CD8-positive, alpha-beta memory T cell (primary cell): ENCODE measurements around the gene LRRC23. TPM values are rescaled to one million over a fixed set of nuclear protein-coding genes. Genes with fewer than 3 reads are reported as not detected.

ENCODE experiments used
- CTCF ChIA-PET: fragments of 350-600 bp; sonication (Branson Sonifier 250); formaldehyde crosslinking; loops from one replicate; lab custom pipeline; 2021; ENCODE audit warnings: antibody characterized with exemption; lab: Charles Lee
- POLR2A ChIA-PET: fragments of 350-600 bp; sonication (Branson Sonifier 250); formaldehyde crosslinking; loops from one replicate; lab custom pipeline; 2021; ENCODE audit warnings: antibody characterized with exemption; lab: Charles Lee
- DNase-seq, 5 donors: peaks; one replicate each; pipeline versions ENCODE4 v3.0.0 to v3.0.0-alpha.2; 2020 to 2022; ENCODE audit warnings: mixed read lengths in 1 of 5
- H3K27ac ChIP-seq: one replicate; pipeline ENCODE4 v1.7.0; 2013; ENCODE audit warnings: low read depth, mild to moderate bottlenecking, low read length, moderate library complexity
- H3K27me3 ChIP-seq: 2 replicates; pipeline ENCODE4 v1.7.0; 2013; ENCODE audit warnings: low read length, mild to moderate bottlenecking; ENCODE audit not compliant: insufficient read depth, poor library complexity, severe bottlenecking
- H3K36me3 ChIP-seq: 2 replicates; pipeline ENCODE4 v1.7.0; 2013; ENCODE audit warnings: mild to moderate bottlenecking, low read length, moderate library complexity; ENCODE audit not compliant: insufficient read depth
- H3K4me1 ChIP-seq: 2 replicates; pipeline ENCODE4 v1.7.0; 2013; ENCODE audit warnings: mild to moderate bottlenecking, low read length, moderate library complexity; ENCODE audit not compliant: insufficient read depth
- H3K4me3 ChIP-seq: 2 replicates; pipeline ENCODE4 v1.7.0; 2013; ENCODE audit warnings: mild to moderate bottlenecking, low read length
- H3K9me3 ChIP-seq: 2 replicates; pipeline ENCODE4 v1.7.0; 2013; ENCODE audit warnings: mild to moderate bottlenecking, low read length
- H3K27ac Mint-ChIP-seq, 8 donors: one replicate each; pipeline ENCODE4 v1.8.0; 2020 to 2021; ENCODE audit warnings: mixed read lengths in 8 of 8, mild to moderate bottlenecking in 6 of 8, inconsistent platforms in 3 of 8, moderate library complexity in 3 of 8
- H3K27me3 Mint-ChIP-seq, 2 donors: one replicate each; pipeline ENCODE4 v1.8.0; 2020 to 2021; ENCODE audit warnings: mixed read lengths in 2 of 2, mild to moderate bottlenecking in 1 of 2, moderate library complexity in 1 of 2
- H3K36me3 Mint-ChIP-seq, 3 donors: one replicate each; pipeline ENCODE4 v1.8.0; 2020 to 2021; ENCODE audit warnings: mixed read lengths in 3 of 3, inconsistent platforms in 1 of 3, mild to moderate bottlenecking in 1 of 3
- H3K4me1 Mint-ChIP-seq, 3 donors: one replicate each; pipeline ENCODE4 v1.8.0; 2020 to 2021; ENCODE audit warnings: mixed read lengths in 3 of 3, inconsistent platforms in 1 of 3, mild to moderate bottlenecking in 1 of 3
- H3K4me3 Mint-ChIP-seq, 7 donors: one replicate each; pipeline ENCODE4 v1.8.0; 2020 to 2021; ENCODE audit warnings: mixed read lengths in 7 of 7, mild to moderate bottlenecking in 6 of 7, moderate library complexity in 4 of 7, inconsistent platforms in 2 of 7
- H3K9me3 Mint-ChIP-seq, 5 donors: one replicate each; pipeline ENCODE4 v1.8.0; 2020 to 2022; ENCODE audit warnings: mixed read lengths in 5 of 5, mild to moderate bottlenecking in 3 of 5, moderate library complexity in 2 of 5, inconsistent platforms in 1 of 5
- polyA plus RNA-seq: library from polyadenylated mRNA; unstranded; fragments of 300-500 nt; fragmentation: Illumina TruSeq; gene quantifications from one replicate; pipeline ENCODE4 v1.2.3, GENCODE V29; 2021
- total RNA-seq, 2 experiments: library from RNA; stranded (reverse); gene quantifications; one replicate each; pipeline ENCODE4 v1.2.3, GENCODE V29; 2021

LRRC23 gene
- total and polyA plus RNA-seq, 3 experiments from 2014 or later = 4.9 to 5.0 (median 5.0) TPM

DNA sequence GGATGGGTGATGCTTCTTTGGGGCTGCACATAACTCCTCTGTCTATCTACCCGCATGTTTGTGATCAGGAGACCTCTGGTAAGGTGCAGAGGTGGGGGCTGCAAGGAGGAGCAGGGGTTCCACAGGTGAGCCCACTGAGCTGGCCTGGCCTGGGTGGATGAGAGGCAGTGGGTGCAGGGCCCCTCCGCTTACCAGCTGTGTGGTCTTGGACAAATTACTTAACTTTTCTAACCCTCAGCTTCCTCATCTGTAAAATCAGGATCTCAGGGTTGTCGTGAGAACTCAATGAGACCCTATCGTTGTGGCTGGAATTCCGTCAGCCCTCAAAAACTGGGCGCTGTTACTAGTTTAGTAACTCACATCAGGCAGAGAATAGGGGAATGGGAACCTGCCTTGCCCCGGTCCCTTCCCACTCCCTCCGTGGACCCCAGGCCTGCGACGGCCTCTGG is 54.0 kb downstream of the LRRC23 start:
- POLR2A ChIA-PET = interaction anchor here (1.0 to 13.3 kb wide), 8 partner anchors 11 to 143 kb away, joined by 3 to 481 read pairs (median 5); partner anchors contain the start of genes ATN1, C12orf57, ENO2 and PTPN6
- H3K9me3 Mint-ChIP-seq = peaks cover 0 to 3% (median 0%) of the 10 kb centered on the region in 5 donors
- H3K36me3 Mint-ChIP-seq = peaks cover 11 to 68% (median 11%) of the 10 kb centered on the region in 3 donors
- CTCF ChIA-PET = interaction anchor here (1.2 to 13.3 kb wide), 9 partner anchors 10 to 155 kb away, joined by 3 to 815 read pairs (median 7); partner anchors contain the start of genes C12orf57, C1RL, PTPN6 and RNU7-1
- H3K27ac ChIP-seq = peak overlapping the region; percentile 65
- H3K27me3 Mint-ChIP-seq = no peaks in the 10 kb centered on the region
- peak in 1 of 5 donors; percentile 49 for DNase-seq
- H3K4me1 ChIP-seq = peaks cover 92% of the 10 kb centered on the region
- no peaks in the 10 kb centered on the region for H3K27me3 ChIP-seq
- peaks cover 83 to 89% (median 83%) of the 10 kb centered on the region in 3 donors for H3K4me1 Mint-ChIP-seq
- peak overlapping the region; percentile 54 for H3K4me3 ChIP-seq
- H3K27ac Mint-ChIP-seq = peak overlapping the region; percentile 94 to 100 (median 98)
- peaks cover 48% of the 10 kb centered on the region for H3K36me3 ChIP-seq
- H3K9me3 ChIP-seq = no peaks in the 10 kb centered on the region
- peak overlapping the region; percentile 76 to 94 (median 91) for H3K4me3 Mint-ChIP-seq

DNA sequence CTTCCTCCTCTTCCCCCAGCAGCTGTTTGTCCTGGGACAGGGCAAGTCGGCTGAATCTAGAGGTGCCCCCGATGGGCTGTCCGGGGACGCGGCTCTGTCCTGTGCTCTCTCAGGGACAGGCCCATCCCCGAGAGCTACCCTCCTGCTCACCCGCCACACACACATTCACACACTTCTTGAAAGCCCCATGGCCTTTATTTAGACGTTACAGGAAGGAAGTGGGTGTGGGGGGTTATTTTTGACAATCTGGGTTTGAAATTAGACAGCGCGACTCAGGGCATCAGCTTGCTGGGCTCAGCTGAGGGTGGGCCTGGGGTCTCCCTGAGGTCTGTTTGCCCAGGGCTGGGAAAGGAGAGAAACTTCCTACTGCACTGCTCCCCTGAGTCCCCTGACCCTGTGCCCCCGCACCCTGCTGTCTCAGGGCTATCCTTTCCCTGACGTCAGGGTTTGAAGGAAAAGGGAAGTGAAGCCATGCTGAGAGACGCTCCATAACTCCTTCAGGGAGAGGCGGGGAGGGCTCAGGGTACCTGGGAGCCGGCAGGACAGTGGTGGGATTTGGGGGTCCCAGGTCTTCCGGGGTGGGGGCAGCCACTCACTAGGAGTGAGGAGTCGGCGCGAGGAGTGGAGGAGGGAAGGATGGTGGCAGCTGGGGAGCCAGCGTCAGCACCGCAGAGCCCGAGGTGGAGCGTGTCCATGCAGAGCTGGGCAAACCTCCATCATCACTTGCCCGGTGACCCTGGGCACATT is 54.6 kb downstream of the LRRC23 start:
- no peaks in the 10 kb centered on the region for H3K27me3 ChIP-seq
- H3K9me3 Mint-ChIP-seq = no peaks in the 10 kb centered on the region
- H3K36me3 Mint-ChIP-seq = peaks cover 11 to 62% (median 11%) of the 10 kb centered on the region in 3 donors
- H3K27ac ChIP-seq = peak overlapping the region; percentile 65
- peak overlapping the region; percentile 54 for H3K4me3 ChIP-seq
- ChIA-PET CTCF (interaction anchor here (1.2 to 13.3 kb wide), 10 partner anchors 9 to 154 kb away, joined by 3 to 815 read pairs (median 7); partner anchors contain the start of genes C12orf57, C1RL, PTPN6 and RNU7-1), POLR2A (interaction anchor here (1.0 to 13.3 kb wide), 10 partner anchors 10 to 143 kb away, joined by 3 to 481 read pairs (median 4); partner anchors contain the start of genes ATN1, C12orf57, ENO2 and LPCAT3)
- H3K4me1 ChIP-seq = peaks cover 87% of the 10 kb centered on the region
- H3K4me3 Mint-ChIP-seq = peak overlapping the region; percentile 76 to 94 (median 91)
- no peaks in the 10 kb centered on the region for H3K27me3 Mint-ChIP-seq
- H3K27ac Mint-ChIP-seq = peak overlapping the region; percentile 94 to 100 (median 98)
- peak; percentile 68 to 88 (median 83) for DNase-seq
- H3K4me1 Mint-ChIP-seq = peaks cover 77 to 88% (median 78%) of the 10 kb centered on the region in 3 donors
- no peaks in the 10 kb centered on the region for H3K9me3 ChIP-seq
- H3K36me3 ChIP-seq = peaks cover 48% of the 10 kb centered on the region

DNA sequence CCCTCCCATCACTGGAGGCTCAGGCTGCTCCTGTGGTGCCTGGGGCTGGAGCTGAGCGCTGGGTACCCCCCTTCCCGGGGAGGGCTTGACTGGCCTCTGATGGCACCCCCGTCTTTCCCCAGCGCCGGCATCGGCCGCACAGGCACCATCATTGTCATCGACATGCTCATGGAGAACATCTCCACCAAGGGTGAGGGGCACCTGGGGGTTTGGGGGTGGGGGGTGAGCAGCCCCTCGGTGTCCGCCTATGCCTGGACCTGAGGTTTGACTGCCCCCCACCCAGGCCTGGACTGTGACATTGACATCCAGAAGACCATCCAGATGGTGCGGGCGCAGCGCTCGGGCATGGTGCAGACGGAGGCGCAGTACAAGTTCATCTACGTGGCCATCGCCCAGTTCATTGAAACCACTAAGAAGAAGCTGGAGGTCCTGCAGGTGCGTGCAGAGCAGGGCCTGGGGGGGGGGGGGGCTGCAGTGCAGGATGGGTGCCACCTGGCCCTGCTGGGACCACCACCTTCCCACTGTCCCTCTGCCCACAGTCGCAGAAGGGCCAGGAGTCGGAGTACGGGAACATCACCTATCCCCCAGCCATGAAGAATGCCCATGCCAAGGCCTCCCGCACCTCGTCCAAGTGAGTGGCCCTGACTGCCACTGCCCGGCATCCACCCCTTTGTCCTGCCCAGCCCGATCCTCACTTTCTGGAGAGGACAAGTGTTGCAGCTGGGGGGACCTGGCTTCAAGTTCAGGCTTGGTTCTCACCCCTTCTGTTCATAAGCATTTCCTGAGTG is 55.4 kb downstream of the LRRC23 start:
- peaks cover 72 to 88% (median 78%) of the 10 kb centered on the region in 3 donors for H3K4me1 Mint-ChIP-seq
- ChIA-PET POLR2A (interaction anchor here (1.0 to 13.3 kb wide), 10 partner anchors 9 to 95 kb away, joined by 3 to 481 read pairs (median 6); partner anchors contain the start of genes C12orf57, LPCAT3, PTPN6 and RNU7-1), CTCF (interaction anchor here (1.2 to 13.3 kb wide), 8 partner anchors 9 to 153 kb away, joined by 3 to 815 read pairs (median 14); partner anchors contain the start of genes ATN1, C12orf57, PTPN6 and RNU7-1)
- H3K36me3 Mint-ChIP-seq = peaks cover 11 to 56% (median 11%) of the 10 kb centered on the region in 3 donors
- H3K4me3 Mint-ChIP-seq = peak overlapping the region; percentile 55 to 92 (median 85)
- peak overlapping the region; percentile 54 for H3K4me3 ChIP-seq
- no peaks in the 10 kb centered on the region for H3K9me3 Mint-ChIP-seq
- peak overlapping the region; percentile 94 to 100 (median 99) for H3K27ac Mint-ChIP-seq
- H3K27me3 ChIP-seq = no peaks in the 10 kb centered on the region
- peaks cover 42% of the 10 kb centered on the region for H3K36me3 ChIP-seq
- H3K27me3 Mint-ChIP-seq = no peaks in the 10 kb centered on the region
- H3K27ac ChIP-seq = peak overlapping the region; percentile 86
- peaks cover 87% of the 10 kb centered on the region for H3K4me1 ChIP-seq
- peak in 1 of 5 donors; percentile 52 for DNase-seq
- no peaks in the 10 kb centered on the region for H3K9me3 ChIP-seq

DNA sequence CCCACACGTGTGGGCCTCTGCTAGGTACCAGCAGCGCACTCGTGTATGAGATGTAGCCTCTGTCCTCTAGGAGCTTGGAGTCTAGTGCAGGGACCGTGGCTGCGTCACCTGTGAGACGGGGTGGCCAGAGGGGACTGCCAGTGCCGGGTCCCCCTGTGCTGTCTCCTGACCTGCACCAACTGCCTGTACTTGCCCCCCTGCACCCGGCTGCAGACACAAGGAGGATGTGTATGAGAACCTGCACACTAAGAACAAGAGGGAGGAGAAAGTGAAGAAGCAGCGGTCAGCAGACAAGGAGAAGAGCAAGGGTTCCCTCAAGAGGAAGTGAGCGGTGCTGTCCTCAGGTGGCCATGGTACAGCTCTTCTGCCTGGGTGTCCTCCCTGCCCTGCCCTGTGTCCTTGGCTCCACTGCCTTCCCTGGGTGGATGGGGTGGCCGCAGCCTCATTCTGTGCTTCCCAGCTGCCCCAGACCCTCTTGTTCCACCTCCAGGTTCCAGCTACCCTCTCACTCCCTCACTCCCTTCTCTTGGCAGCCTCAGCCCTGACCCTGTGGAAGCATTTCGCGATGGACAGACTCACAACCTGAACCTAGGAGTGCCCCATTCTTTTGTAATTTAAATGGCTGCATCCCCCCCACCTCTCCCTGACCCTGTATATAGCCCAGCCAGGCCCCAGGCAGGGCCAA is 56.1 kb downstream of the LRRC23 start:
- Mint-ChIP-seq H3K4me1 (peaks cover 67 to 85% (median 77%) of the 10 kb centered on the region in 3 donors), H3K9me3 (no peaks in the 10 kb centered on the region), H3K27ac (peak overlapping the region; percentile 94 to 100 (median 98)), H3K4me3 (peak overlapping the region; percentile 80 to 92 (median 85)), H3K27me3 (no peaks in the 10 kb centered on the region), H3K36me3 (peaks cover 11 to 57% (median 16%) of the 10 kb centered on the region in 3 donors)
- no peaks in the 10 kb centered on the region for H3K9me3 ChIP-seq
- peaks cover 45% of the 10 kb centered on the region for H3K36me3 ChIP-seq
- ChIA-PET POLR2A (interaction anchor here (0.7 to 13.3 kb wide), 11 partner anchors 13 to 96 kb away, joined by 3 to 481 read pairs (median 6); partner anchors contain the start of genes C12orf57, LPCAT3, PTPN6 and RNU7-1), CTCF (interaction anchor here (1.2 to 13.3 kb wide), 9 partner anchors 9 to 93 kb away, joined by 3 to 815 read pairs (median 8); partner anchors contain the start of genes ATN1, C12orf57, PTPN6 and RNU7-1)
- H3K27ac ChIP-seq = peak overlapping the region; percentile 86
- no peaks in the 10 kb centered on the region for H3K27me3 ChIP-seq
- DNase-seq = peak in 2 of 5 donors; percentile 53 to 64
- H3K4me1 ChIP-seq = peaks cover 84% of the 10 kb centered on the region
- H3K4me3 ChIP-seq = peak overlapping the region; percentile 4

DNA sequence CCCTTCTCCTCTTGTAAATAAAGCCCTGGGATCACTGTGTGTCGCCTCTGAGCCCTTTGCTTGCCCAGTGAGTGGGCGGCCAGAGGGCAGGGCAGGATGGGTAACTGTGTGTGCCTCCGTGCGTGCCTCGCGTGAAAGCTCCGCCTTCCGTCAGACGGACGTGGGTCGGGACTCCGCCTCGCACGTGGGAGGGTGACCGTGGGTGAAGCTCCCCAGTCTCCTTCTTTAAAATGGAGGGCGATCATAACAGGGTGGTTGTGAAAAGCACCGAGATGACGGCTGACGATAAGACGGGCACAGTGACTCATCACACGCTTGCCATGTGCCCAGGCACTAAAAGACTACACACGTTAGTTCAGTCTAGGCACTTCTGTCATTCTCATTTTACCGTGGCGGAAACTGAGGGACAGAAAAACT is 56.7 kb downstream of the LRRC23 start:
- H3K27ac ChIP-seq = peak overlapping the region; percentile 86
- peak overlapping the region; percentile 80 to 92 (median 85) for H3K4me3 Mint-ChIP-seq
- H3K36me3 Mint-ChIP-seq = peaks cover 11 to 57% (median 19%) of the 10 kb centered on the region in 3 donors
- ChIA-PET CTCF (interaction anchor here (1.2 to 13.3 kb wide), 8 partner anchors 8 to 94 kb away, joined by 3 to 815 read pairs (median 15); partner anchors contain the start of genes ATN1, C12orf57, PTPN6 and RNU7-1), POLR2A (interaction anchor here (0.7 to 13.3 kb wide), 12 partner anchors 14 to 97 kb away, joined by 3 to 481 read pairs (median 6); partner anchors contain the start of genes C12orf57, LPCAT3, PTPN6 and RNU7-1)
- H3K36me3 ChIP-seq = peaks cover 50% of the 10 kb centered on the region
- H3K4me1 ChIP-seq = peaks cover 78% of the 10 kb centered on the region
- H3K27ac Mint-ChIP-seq = peak overlapping the region; percentile 94 to 100 (median 98)
- H3K4me3 ChIP-seq = peak overlapping the region; percentile 4
- H3K9me3 Mint-ChIP-seq = no peaks in the 10 kb centered on the region
- no peaks in the 10 kb centered on the region for H3K9me3 ChIP-seq
- H3K27me3 ChIP-seq = no peaks in the 10 kb centered on the region
- H3K4me1 Mint-ChIP-seq = peaks cover 61 to 80% (median 74%) of the 10 kb centered on the region in 3 donors
- H3K27me3 Mint-ChIP-seq = no peaks in the 10 kb centered on the region
- DNase-seq = peak; percentile 82 to 95 (median 88)

DNA sequence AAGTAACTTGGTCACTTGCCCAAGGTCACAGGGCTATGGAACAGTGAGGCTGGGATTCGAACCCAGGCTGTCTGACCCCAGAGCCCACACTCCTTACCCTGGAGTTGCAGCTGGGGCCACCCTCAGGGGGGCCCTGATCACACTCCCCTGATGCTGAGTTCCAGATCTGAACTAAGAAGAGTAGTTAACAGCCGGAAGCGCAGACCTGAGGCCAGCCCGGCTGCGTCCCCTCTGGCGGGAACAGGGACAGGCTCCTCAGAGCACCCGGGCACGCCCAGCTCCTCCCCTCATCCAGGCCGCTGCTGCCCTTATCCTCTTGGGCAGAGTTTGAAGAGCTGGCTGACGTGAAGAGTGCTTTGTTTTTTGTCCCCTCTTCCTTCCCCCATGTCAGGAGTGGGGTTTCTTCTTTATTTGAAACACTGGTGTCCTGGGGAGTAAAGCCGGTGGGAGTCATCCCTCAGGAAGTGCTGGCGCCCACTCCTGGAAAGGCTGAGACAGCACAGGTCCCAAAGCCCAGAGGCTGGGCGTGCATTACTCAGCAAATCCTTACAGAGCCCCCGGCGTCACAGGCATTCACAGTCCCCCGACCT is 57.2 kb downstream of the LRRC23 start:
- DNase-seq = peak in 2 of 5 donors; percentile 41 to 55
- Histone ChIP-seq H3K4me3 (peak overlapping the region; percentile 4), H3K4me1 (peaks cover 73% of the 10 kb centered on the region), H3K36me3 (peaks cover 49% of the 10 kb centered on the region), H3K27me3 (no peaks in the 10 kb centered on the region), H3K27ac (peak overlapping the region; percentile 86), H3K9me3 (no peaks in the 10 kb centered on the region)
- ChIA-PET CTCF (interaction anchor here (1.2 to 13.3 kb wide), 8 partner anchors 8 to 94 kb away, joined by 3 to 815 read pairs (median 15); partner anchors contain the start of genes ATN1, C12orf57, PTPN6 and RNU7-1), POLR2A (interaction anchor here (0.7 to 13.3 kb wide), 13 partner anchors 14 to 92 kb away, joined by 3 to 481 read pairs (median 4); partner anchors contain the start of genes C12orf57, LPCAT3, PTPN6 and RNU7-1)
- peak overlapping the region; percentile 94 to 100 (median 98) for H3K27ac Mint-ChIP-seq
- H3K27me3 Mint-ChIP-seq = no peaks in the 10 kb centered on the region
- peak overlapping the region; percentile 80 to 92 (median 85) for H3K4me3 Mint-ChIP-seq
- peaks cover 10 to 56% (median 21%) of the 10 kb centered on the region in 3 donors for H3K36me3 Mint-ChIP-seq
- H3K4me1 Mint-ChIP-seq = peaks cover 58 to 75% (median 71%) of the 10 kb centered on the region in 3 donors
- H3K9me3 Mint-ChIP-seq = no peaks in the 10 kb centered on the region
